IMR-90 (cell line): Measurements from ENCODE around the gene MMS19. TPM values are rescaled to one million over a fixed set of nuclear protein-coding genes. Genes with fewer than 3 reads are reported as not detected.

ENCODE experiments used
- ATAC-seq: fragments of 200-7000 bp; cut with Tn5 transposase; 2 replicates; pipeline ENCODE4 v1.9.1; 2020; ENCODE audit warnings: low read depth, mild to moderate bottlenecking, moderate library complexity
- BruUV-seq: library from RNA; stranded (reverse); fragments of 400-500 nt; replicated peaks from 2 replicates; lab custom pipeline; 2021; lab: Mats Ljungman, UMichigan
- CTCF ChIA-PET: fragments of 300-600 bp; formaldehyde crosslinking; extraction: SDS; loops from one replicate; lab custom pipeline; 2021; ENCODE audit warnings: antibody characterized with exemption; lab: Yijun Ruan, JAX
- POLR2A ChIA-PET: fragments of 300-600 bp; sonication (Branson Sonifier 250); formaldehyde crosslinking; loops from one replicate; lab custom pipeline; 2022; ENCODE audit warnings: antibody characterized with exemption; ENCODE audit not compliant: unreplicated experiment; lab: Charles Lee
- DNase-seq: peaks from one replicate; pipeline ENCODE4 v3.0.0; 2013
- H2AFZ ChIP-seq: replicated peaks from 2 replicates; pipeline ENCODE3; 2013; ENCODE audit warnings: low read length, mild to moderate bottlenecking; ENCODE audit not compliant: poor library complexity
- H2AK5ac ChIP-seq: 2 replicates; pipeline ENCODE4 v1.6.1; 2013; ENCODE audit warnings: low read depth, low read length, inconsistent platforms
- H2AK9ac ChIP-seq: replicated peaks from 2 replicates; pipeline ENCODE3; 2013; ENCODE audit warnings: mild to moderate bottlenecking, low read depth, low read length, moderate library complexity; ENCODE audit not compliant: poor library complexity
- H2BK120ac ChIP-seq: 2 replicates; pipeline ENCODE4 v1.6.1; 2013; ENCODE audit warnings: low read depth, low read length, inconsistent platforms
- H2BK15ac ChIP-seq: 3 replicates; pipeline ENCODE4 v1.6.1; 2013; ENCODE audit warnings: low read depth, low read length, inconsistent platforms
- H2BK20ac ChIP-seq: 2 replicates; pipeline ENCODE4 v1.6.1; 2013; ENCODE audit warnings: low read depth, mild to moderate bottlenecking, inconsistent platforms, low read length, moderate library complexity
- H2BK5ac ChIP-seq: 2 replicates; pipeline ENCODE4 v1.6.1; 2013; ENCODE audit warnings: mild to moderate bottlenecking, low read depth, low read length, inconsistent platforms; ENCODE audit not compliant: poor library complexity, severe bottlenecking
- H3K14ac ChIP-seq: replicated peaks from 2 replicates; pipeline ENCODE4 v1.6.1; 2013; ENCODE audit warnings: low read depth, low read length, inconsistent platforms
- H3K18ac ChIP-seq: 2 replicates; pipeline ENCODE4 v1.6.1; 2013; ENCODE audit warnings: low read depth, low read length, control low read depth
- H3K23ac ChIP-seq: 2 replicates; pipeline ENCODE4 v1.6.1; 2013; ENCODE audit warnings: low read depth, low read length, inconsistent platforms
- H3K27ac ChIP-seq: 2 replicates; pipeline ENCODE4 v1.5.1; 2013; ENCODE audit warnings: mild to moderate bottlenecking, control low read depth, low read length; ENCODE audit not compliant: insufficient read depth
- H3K27me3 ChIP-seq: 2 replicates; pipeline ENCODE4 v1.6.1; 2013; ENCODE audit warnings: low read length; ENCODE audit not compliant: control insufficient read depth, insufficient read depth
- H3K36me3 ChIP-seq: 2 replicates; pipeline ENCODE4 v1.6.1; 2013; ENCODE audit warnings: low read length, mixed read lengths; ENCODE audit not compliant: control insufficient read depth, insufficient read depth
- H3K4ac ChIP-seq: 2 replicates; pipeline ENCODE4 v1.6.1; 2013; ENCODE audit warnings: low read depth, low read length, inconsistent platforms
- H3K4me1 ChIP-seq: 2 replicates; pipeline ENCODE4 v1.6.1; 2013; ENCODE audit warnings: low read length, mixed read lengths; ENCODE audit not compliant: control insufficient read depth, insufficient read depth
- H3K4me2 ChIP-seq: 2 replicates; pipeline ENCODE4 v1.6.1; 2013; ENCODE audit warnings: low read depth, mild to moderate bottlenecking, control low read depth, low read length, moderate library complexity
- H3K4me3 ChIP-seq: 2 replicates; pipeline ENCODE4 v1.5.1; 2013; ENCODE audit warnings: low read depth, mild to moderate bottlenecking, control low read depth, low read length, moderate library complexity; ENCODE audit not compliant: insufficient read depth
- H3K56ac ChIP-seq: 2 replicates; pipeline ENCODE4 v1.6.1; 2013; ENCODE audit warnings: low read length, inconsistent platforms; ENCODE audit not compliant: insufficient read depth; ENCODE audit errors: extremely low read depth
- H3K79me1 ChIP-seq, 2 experiments: 2 replicates each; pipeline ENCODE4 v1.6.1; 2013; ENCODE audit warnings: low read length in 2 of 2, inconsistent platforms in 1 of 2, low read depth in 1 of 2
- H3K9ac ChIP-seq: 2 replicates; pipeline ENCODE4 v1.6.1; 2013; ENCODE audit warnings: low read depth, low read length, control low read depth
- H3K9me1 ChIP-seq: 2 replicates; pipeline ENCODE4 v1.6.1; 2013; ENCODE audit warnings: low read length, inconsistent platforms; ENCODE audit not compliant: insufficient read depth
- H3K9me3 ChIP-seq: 2 replicates; pipeline ENCODE4 v1.6.1; 2013; ENCODE audit warnings: low read length; ENCODE audit not compliant: control insufficient read depth, insufficient read depth
- H4K20me1 ChIP-seq: 2 replicates; pipeline ENCODE4 v1.6.1; 2013; ENCODE audit warnings: low read length, inconsistent platforms; ENCODE audit not compliant: insufficient read depth
- H4K5ac ChIP-seq: 2 replicates; pipeline ENCODE4 v1.6.1; 2013; ENCODE audit warnings: mild to moderate bottlenecking, low read depth, low read length, control low read depth
- H4K8ac ChIP-seq, 2 experiments: 2 replicates each; pipeline ENCODE4 v1.6.1; 2013; ENCODE audit warnings: low read depth in 2 of 2, low read length in 2 of 2, control low read depth in 1 of 2, inconsistent platforms in 1 of 2
- H4K91ac ChIP-seq: 2 replicates; pipeline ENCODE4 v1.6.1; 2013; ENCODE audit warnings: low read depth, low read length, inconsistent platforms; ENCODE audit not compliant: insufficient read depth
- CHD1 ChIP-seq: IDR thresholded peaks from 2 replicates; pipeline ENCODE4 v1.6.1; 2012; ENCODE audit warnings: low read depth, low read length, improper control_type of control experiment
- FOS ChIP-seq: fragments of 150-350 bp; IDR thresholded peaks from 2 replicates; pipeline ENCODE4 v1.6.1; 2016; ENCODE audit warnings: low read depth, low read length
- MAFK ChIP-seq: IDR thresholded peaks from 2 replicates; pipeline ENCODE4 v1.6.1; 2012; ENCODE audit warnings: low read depth, low read length, improper control_type of control experiment
- MAZ ChIP-seq: IDR thresholded peaks from 2 replicates; pipeline ENCODE4 v1.6.1; 2012; ENCODE audit warnings: low read depth, mild to moderate bottlenecking, low read length, improper control_type of control experiment, moderate library complexity, borderline replicate concordance
- POLR2A ChIP-seq: IDR thresholded peaks from 2 replicates; pipeline ENCODE4 v1.6.1; 2012; ENCODE audit warnings: mild to moderate bottlenecking, low read depth, low read length
- RCOR1 ChIP-seq: IDR thresholded peaks from 2 replicates; pipeline ENCODE4 v1.6.1; 2012; ENCODE audit warnings: mild to moderate bottlenecking, low read length, improper control_type of control experiment; ENCODE audit not compliant: insufficient replicate concordance
- RFX5 ChIP-seq: IDR thresholded peaks from 2 replicates; pipeline ENCODE4 v1.8.0; 2012; ENCODE audit warnings: low read depth, mild to moderate bottlenecking, low read length, moderate library complexity
- WGBS, 2 experiments: methylation state at CpG; one replicate each; pipeline versions ENCODE4 v1.1.5 to v1.1.7; 2013; ENCODE audit warnings: missing lambda C conversion rate in 2 of 2; ENCODE audit not compliant: insufficient read length in 1 of 2; ENCODE audit errors: extremely low coverage in 2 of 2; 5-methylcytosine and 5-hydroxymethylcytosine counted together
- dilution Hi-C: fragments of 300-500 bp; cut with HindIII; formaldehyde crosslinking; loops from one replicate; pipeline ENCODE4 v1.14.3; 2018; ENCODE audit warnings: low sequenced_read_pairs; ENCODE audit not compliant: unreplicated experiment
- in situ Hi-C: fragments of 300-500 bp; cut with MboI; formaldehyde crosslinking; loops from 3 replicates; pipeline ENCODE4 v1.14.3; 2019; ENCODE audit warnings: low sequenced_read_pairs, inconsistent platforms, mixed read lengths
- intact Hi-C: fragments of 100-400 bp; cut with micrococcal nuclease; formaldehyde crosslinking; loops from 2 replicates; pipeline ENCODE4 v1.10.0; 2022
- polyA plus RNA-seq, 3 experiments: library from polyadenylated mRNA; depleted of rRNA; stranded (reverse); fragments of >200 nt; gene quantifications; 2 replicates each; pipeline ENCODE4 v1.2.3, GENCODE V29; 2012; ENCODE audit warnings: low replicate concordance in 1 of 3
- total RNA-seq: library from RNA; depleted of rRNA; stranded (reverse); fragments of >200 nt; gene quantifications from 2 replicates; pipeline ENCODE4 v1.2.3, GENCODE V29; 2012

Gene MMS19
- total and polyA plus RNA-seq, 2 of the 4 experiments (the other 2 are of a cell fraction) = 70.1 to 72.7 TPM

DNA sequence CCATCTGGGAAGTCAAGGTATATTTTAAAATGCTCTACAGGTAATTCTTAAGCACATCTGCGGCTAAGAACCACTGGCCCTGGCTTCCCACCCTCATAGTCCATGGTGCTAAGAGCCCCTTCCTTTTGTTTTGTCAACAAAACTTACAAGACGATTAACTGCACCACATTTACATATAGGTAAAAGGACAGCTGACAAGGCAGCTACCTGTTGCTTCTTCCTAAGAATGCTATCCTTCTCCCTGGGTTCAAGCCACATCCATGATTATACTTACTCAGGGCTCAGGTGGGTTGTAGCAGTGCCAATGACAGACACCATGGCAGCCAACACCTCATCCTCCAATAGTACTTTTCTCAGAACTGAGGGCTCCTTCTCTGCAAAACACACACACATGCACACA, 35.9 kb downstream of the MMS19 start:
- H2AK9ac ChIP-seq = no peak overlapping the region
- H3K4me1 ChIP-seq = peaks cover 9% of the 10 kb centered on the region
- no TSS peak for BruUV-seq
- peaks cover 78% of the 10 kb centered on the region for H3K36me3 ChIP-seq
- H3K9me3 ChIP-seq = no peaks in the 10 kb centered on the region
- 100% methylated on average over 1 of the region's 2 CpGs; no CpG with 5 or more reads in 1 of the 2 experiments for WGBS, 2 experiments
- no peak overlapping the region for H3K18ac ChIP-seq
- ChIA-PET CTCF (interaction anchor here (0.7 kb wide), 1 partner anchor 8 kb away, joined by 3 read pairs; no protein-coding TSS in a partner anchor), POLR2A (no interaction called here)
- H2AFZ ChIP-seq = no peak overlapping the region
- peaks cover 9 to 22% of the 10 kb centered on the region in 2 experiments; a peak in 3 of 4 replicates for H3K79me1 ChIP-seq
- in situ Hi-C loops (loop anchor here (5.0 kb wide), 1 partner anchor 90 kb away; no protein-coding TSS in a partner anchor), intact Hi-C loops (loop anchor here (2.0 kb wide), 1 partner anchor 150 kb away; no protein-coding TSS in a partner anchor), dilution Hi-C loops (no loop called here)
- H2BK20ac ChIP-seq = no peak overlapping the region
- no peak overlapping the region for H4K5ac ChIP-seq
- no peak overlapping the region for H3K56ac ChIP-seq
- H3K4me2 ChIP-seq = no peak overlapping the region
- no peak overlapping the region for H4K8ac ChIP-seq
- ATAC-seq (no peak), DNase-seq (no peak)
- H3K27me3 ChIP-seq = no peaks in the 10 kb centered on the region
- H4K91ac ChIP-seq = no peak overlapping the region
- no peak overlapping the region for H2BK120ac ChIP-seq
- no peak overlapping the region for H3K9ac ChIP-seq
- no peak overlapping the region for H3K27ac ChIP-seq
- no peaks in the 10 kb centered on the region for H3K9me1 ChIP-seq
- no peak for TF ChIP-seq CHD1
- no peak for TF ChIP-seq POLR2A
- no peak for TF ChIP-seq MAZ
- no peak for TF ChIP-seq RCOR1
- no peak for TF ChIP-seq MAFK
- TF ChIP-seq RFX5 = no peak
- TF ChIP-seq FOS = no peak
- no peak overlapping the region for H3K4ac ChIP-seq
- H2AK5ac ChIP-seq = no peak overlapping the region
- no peak overlapping the region for H3K23ac ChIP-seq
- H2BK5ac ChIP-seq = no peak overlapping the region
- H4K20me1 ChIP-seq = peaks cover 11% of the 10 kb centered on the region; the same call in 1 of the 2 replicates
- no peak overlapping the region for H3K14ac ChIP-seq
- no peak overlapping the region for H3K4me3 ChIP-seq
- H2BK15ac ChIP-seq = no peak overlapping the region
